Gastrocnemius medialis (tissue), 4 donors: ENCODE data around the gene GJE1. TPM values are rescaled to one million over a fixed set of nuclear protein-coding genes. Genes with fewer than 3 reads are reported as not detected.
A peak's percentile ranks its signal among the peaks of the same experiment; 100 is the strongest.

Source experiments
- ATAC-seq, 2 donors: fragments of 150-250 bp; one replicate each; pipeline ENCODE4 v1.9.1; 2016
- DNase-seq, 2 donors: peaks; one replicate each; pipeline ENCODE4 v3.0.0-alpha.2; 2019
- H3K27ac ChIP-seq, 4 donors: fragments of 200-600 bp; sonication (generic); 1 replicate in 1 of 4; 2 replicates in 3 of 4; pipeline ENCODE4 v1.5.1; 2016 to 2018; ENCODE audit warnings: mild to moderate bottlenecking in 2 of 4, moderate library complexity in 1 of 4
- H3K27me3 ChIP-seq, 3 donors: fragments of 200-600 bp; sonication (generic) in 2 of 3; 1 replicate in 1 of 3; 2 replicates in 2 of 3; pipeline versions ENCODE4 v1.5.1 to v1.6.0; 2016 to 2019; ENCODE audit warnings: mild to moderate bottlenecking in 1 of 3, moderate library complexity in 1 of 3
- H3K36me3 ChIP-seq, 2 donors: fragments of 200-600 bp; sonication (generic) in 1 of 2; one replicate each; pipeline ENCODE4 v1.5.1; 2017 to 2018
- H3K4me1 ChIP-seq, 2 donors: fragments of 200-600 bp; sonication (generic) in 1 of 2; one replicate each; pipeline ENCODE4 v1.5.1; 2016 to 2017; ENCODE audit warnings: mild to moderate bottlenecking in 2 of 2
- H3K4me3 ChIP-seq, 4 donors: fragments of 200-600 bp; sonication (generic) in 3 of 4; 1 replicate in 1 of 4; 2 replicates in 3 of 4; pipeline ENCODE4 v1.5.1; 2016 to 2019; ENCODE audit warnings: mild to moderate bottlenecking in 2 of 4
- H3K9me3 ChIP-seq, 3 donors: fragments of 200-600 bp; sonication (generic) in 2 of 3; 1 replicate in 1 of 3; 2 replicates in 2 of 3; pipeline ENCODE4 v1.5.1; 2016 to 2019
- POLR2A ChIP-seq, 2 donors: fragments of 450-650 bp; IDR thresholded peaks; one replicate each; pipeline ENCODE4 v1.6.1; 2017; ENCODE audit warnings: antibody characterized with exemption in 2 of 2, mild to moderate bottlenecking in 2 of 2, moderate library complexity in 2 of 2
- in situ Hi-C, 4 donors: fragments of 200-750 bp; cut with MboI; loops; one replicate each; pipeline versions ENCODE4 v1.15.0 to v1.8.0; 2017; ENCODE audit warnings: low sequenced_read_pairs in 4 of 4
- intact Hi-C: fragments of 100-400 bp; cut with DNase I; formaldehyde crosslinking; loops from one replicate; pipeline ENCODE4 v1.15.1; 2023; ENCODE audit warnings: low total_unique reads
- total RNA-seq, 4 donors: library from RNA; depleted of rRNA; stranded (reverse); fragments of >200 nt; gene quantifications; one replicate each; pipeline versions ENCODE4 v1.1.0 to v1.2.3, GENCODE V29; 2016
- TF ChIP-seq, protein P1 (sequence below), 5 experiments: fragments of 450-650 bp in 3 of 5; fragments of 200-600 bp in 2 of 5; sonication (generic) in 2 of 5; IDR thresholded peaks in 4 of 5; conservative IDR thresholded peaks in 1 of 5; 1 replicate in 4 of 5; 2 replicates in 1 of 5; pipeline ENCODE4 v1.5.1; 2016 to 2019; ENCODE audit warnings: antibody characterized with exemption in 5 of 5, mild to moderate bottlenecking in 3 of 5, moderate library complexity in 3 of 5

GJE1 gene
- total RNA-seq, 4 donors from 2014 or later = not detected

DNA sequence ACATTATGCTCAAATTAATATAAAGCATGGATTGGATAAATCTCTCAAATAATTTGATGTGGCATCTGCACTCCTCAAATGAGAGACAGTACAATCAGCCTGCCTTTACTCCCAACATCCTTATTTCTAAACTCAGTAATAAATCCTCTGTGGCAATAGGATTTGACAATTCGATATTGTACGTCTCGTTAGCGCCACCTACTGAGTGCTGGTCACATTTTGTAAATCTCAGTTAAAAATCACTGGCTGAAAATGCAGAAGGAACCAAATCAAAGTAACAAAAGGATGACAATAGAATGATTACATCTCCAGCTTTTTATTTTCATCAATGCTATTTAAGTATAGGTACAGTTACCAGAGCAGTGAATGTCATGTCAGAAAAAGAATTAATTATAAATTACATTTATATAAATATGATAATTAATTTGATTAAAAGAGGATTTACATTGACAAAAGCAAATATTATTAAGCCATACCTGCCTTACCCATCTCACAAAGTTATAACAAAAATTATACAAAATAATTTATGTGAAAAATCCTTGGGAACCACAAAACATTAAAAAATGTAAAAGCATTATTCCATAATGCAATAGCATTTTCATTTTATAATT lies 20.2 kb upstream of the GJE1 start:
- TF ChIP-seq POLR2A (IDR thresholded peaks at IDR 0.05) = no peak
- TF ChIP-seq, protein P1, sequence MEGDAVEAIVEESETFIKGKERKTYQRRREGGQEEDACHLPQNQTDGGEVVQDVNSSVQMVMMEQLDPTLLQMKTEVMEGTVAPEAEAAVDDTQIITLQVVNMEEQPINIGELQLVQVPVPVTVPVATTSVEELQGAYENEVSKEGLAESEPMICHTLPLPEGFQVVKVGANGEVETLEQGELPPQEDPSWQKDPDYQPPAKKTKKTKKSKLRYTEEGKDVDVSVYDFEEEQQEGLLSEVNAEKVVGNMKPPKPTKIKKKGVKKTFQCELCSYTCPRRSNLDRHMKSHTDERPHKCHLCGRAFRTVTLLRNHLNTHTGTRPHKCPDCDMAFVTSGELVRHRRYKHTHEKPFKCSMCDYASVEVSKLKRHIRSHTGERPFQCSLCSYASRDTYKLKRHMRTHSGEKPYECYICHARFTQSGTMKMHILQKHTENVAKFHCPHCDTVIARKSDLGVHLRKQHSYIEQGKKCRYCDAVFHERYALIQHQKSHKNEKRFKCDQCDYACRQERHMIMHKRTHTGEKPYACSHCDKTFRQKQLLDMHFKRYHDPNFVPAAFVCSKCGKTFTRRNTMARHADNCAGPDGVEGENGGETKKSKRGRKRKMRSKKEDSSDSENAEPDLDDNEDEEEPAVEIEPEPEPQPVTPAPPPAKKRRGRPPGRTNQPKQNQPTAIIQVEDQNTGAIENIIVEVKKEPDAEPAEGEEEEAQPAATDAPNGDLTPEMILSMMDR (IDR thresholded peaks at IDR 0.05 in 4 of 5, conservative IDR thresholded peaks at IDR 0.05 in 1 of 5) = peak in 4 of 5 experiments; percentile 27 to 68 (median 36)
- H3K36me3 ChIP-seq = no peaks in the 10 kb centered on the region
- H3K9me3 ChIP-seq = no peaks in the 10 kb centered on the region
- in situ Hi-C loops = no loop called here
- ATAC-seq (no peak), DNase-seq (peak; percentile 2 to 14)
- intact Hi-C loops = no loop called here
- no peak overlapping the region for H3K4me3 ChIP-seq
- H3K27ac ChIP-seq = no peak overlapping the region
- H3K27me3 ChIP-seq = no peaks in the 10 kb centered on the region
- H3K4me1 ChIP-seq = no peaks in the 10 kb centered on the region

DNA sequence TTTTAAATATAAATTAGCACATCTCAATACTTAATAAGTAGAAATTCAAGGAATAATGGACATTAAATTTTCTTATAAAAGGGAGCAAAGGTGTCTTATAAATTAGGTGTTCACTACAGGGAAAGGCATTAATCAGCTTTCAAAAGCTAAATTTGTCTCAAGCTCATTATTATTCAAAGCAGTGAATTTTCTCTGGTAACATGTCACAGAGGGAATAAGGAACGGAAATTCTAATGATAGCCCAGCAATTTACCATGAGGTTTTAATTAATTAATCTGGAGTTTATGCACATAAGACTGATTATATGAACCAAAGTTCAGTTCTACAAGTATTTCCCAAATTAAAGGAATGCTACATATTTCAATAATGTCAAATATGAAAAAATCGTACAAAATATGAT lies 15.4 kb upstream of the GJE1 start:
- in situ Hi-C loops (no loop called here), intact Hi-C loops (no loop called here)
- TF ChIP-seq, protein P1 (IDR thresholded peaks at IDR 0.05 in 4 of 5, conservative IDR thresholded peaks at IDR 0.05 in 1 of 5) = no peak
- TF ChIP-seq POLR2A (IDR thresholded peaks at IDR 0.05) = no peak
- H3K4me1 ChIP-seq = no peaks in the 10 kb centered on the region
- no peaks in the 10 kb centered on the region for H3K9me3 ChIP-seq
- H3K36me3 ChIP-seq = no peaks in the 10 kb centered on the region
- no peak overlapping the region for H3K27ac ChIP-seq
- no peaks in the 10 kb centered on the region for H3K27me3 ChIP-seq
- ATAC-seq (no peak), DNase-seq (no peak)
- no peak overlapping the region for H3K4me3 ChIP-seq

DNA sequence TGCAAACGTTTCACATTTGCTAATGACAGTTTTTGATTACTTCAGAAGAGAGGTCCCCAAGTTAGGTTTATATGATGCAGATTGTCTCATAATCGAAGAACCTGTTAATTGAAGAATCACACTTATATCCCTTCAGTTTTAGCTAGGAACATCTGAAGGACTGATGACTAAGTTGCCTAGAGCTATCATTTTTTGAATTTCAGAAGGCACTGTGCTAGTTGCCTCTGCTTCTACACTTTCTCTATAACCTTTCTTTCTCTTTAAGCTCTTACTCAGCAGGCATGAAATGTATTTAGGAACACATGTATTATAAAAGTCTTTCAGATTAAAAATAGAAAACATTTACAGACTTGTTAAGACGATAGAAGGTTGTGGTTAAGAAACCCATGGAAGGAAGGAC lies 14.4 kb upstream of the GJE1 start:
- Histone ChIP-seq H3K27me3 (no peaks in the 10 kb centered on the region), H3K9me3 (no peaks in the 10 kb centered on the region), H3K4me3 (no peak overlapping the region), H3K36me3 (no peaks in the 10 kb centered on the region), H3K4me1 (no peaks in the 10 kb centered on the region), H3K27ac (no peak overlapping the region)
- ATAC-seq (no peak), DNase-seq (no peak)
- intact Hi-C loops (no loop called here), in situ Hi-C loops (no loop called here)
- TF ChIP-seq, protein P1 (IDR thresholded peaks at IDR 0.05 in 4 of 5, conservative IDR thresholded peaks at IDR 0.05 in 1 of 5) = no peak
- TF ChIP-seq POLR2A (IDR thresholded peaks at IDR 0.05) = no peak

DNA sequence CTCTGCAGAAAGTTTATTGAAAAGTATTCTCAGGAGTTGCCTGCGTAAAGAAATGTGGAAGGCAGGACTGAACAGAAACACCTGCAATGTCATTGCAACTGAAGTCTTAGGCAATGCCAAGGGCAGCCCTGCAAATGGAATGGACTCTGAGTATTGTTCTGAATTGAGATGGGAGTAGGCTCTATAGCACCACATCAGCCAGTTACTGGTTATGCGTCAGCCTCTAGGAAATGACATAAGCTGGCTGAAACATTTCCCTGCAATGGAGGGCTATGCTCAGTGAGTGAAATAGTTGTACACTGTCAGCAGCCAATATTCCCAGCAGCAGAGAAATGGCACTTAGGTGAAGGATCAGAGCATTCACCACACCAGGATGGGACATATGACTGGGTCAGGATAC lies 13.8 kb upstream of the GJE1 start:
- Histone ChIP-seq H3K9me3 (no peaks in the 10 kb centered on the region), H3K27ac (no peak overlapping the region), H3K4me3 (no peak overlapping the region), H3K4me1 (no peaks in the 10 kb centered on the region), H3K36me3 (no peaks in the 10 kb centered on the region), H3K27me3 (no peaks in the 10 kb centered on the region)
- TF ChIP-seq POLR2A (IDR thresholded peaks at IDR 0.05) = no peak
- TF ChIP-seq, protein P1 (IDR thresholded peaks at IDR 0.05 in 4 of 5, conservative IDR thresholded peaks at IDR 0.05 in 1 of 5) = no peak
- in situ Hi-C loops (no loop called here), intact Hi-C loops (no loop called here)
- DNase-seq (no peak), ATAC-seq (no peak)

DNA sequence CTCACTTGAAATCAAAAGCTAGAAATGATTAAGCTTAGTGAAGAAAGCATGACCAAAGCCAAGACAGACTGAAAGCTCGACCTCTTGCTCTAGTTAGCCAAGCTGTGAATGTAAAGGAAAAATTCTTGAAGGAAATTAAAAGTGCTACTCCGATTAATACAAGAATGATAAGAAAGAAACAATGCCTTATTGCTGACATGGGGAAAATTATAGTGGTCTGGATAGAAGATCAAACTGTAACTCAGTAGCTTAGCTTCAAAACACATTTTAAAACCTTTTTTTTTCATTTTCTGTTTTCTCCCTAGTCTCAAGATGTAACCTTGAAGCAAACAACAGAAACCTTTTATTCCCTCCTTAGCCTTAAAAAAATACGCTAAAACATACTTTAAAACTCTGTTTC lies 11.4 kb upstream of the GJE1 start:
- intact Hi-C loops = no loop called here
- Histone ChIP-seq H3K4me1 (no peaks in the 10 kb centered on the region), H3K4me3 (no peak overlapping the region), H3K27ac (no peak overlapping the region), H3K36me3 (no peaks in the 10 kb centered on the region), H3K27me3 (no peaks in the 10 kb centered on the region), H3K9me3 (no peaks in the 10 kb centered on the region)
- in situ Hi-C loops = no loop called here
- ATAC-seq (no peak), DNase-seq (no peak)
- TF ChIP-seq POLR2A (IDR thresholded peaks at IDR 0.05) = no peak
- TF ChIP-seq, protein P1 (IDR thresholded peaks at IDR 0.05 in 4 of 5, conservative IDR thresholded peaks at IDR 0.05 in 1 of 5) = no peak
